ENCODE data around the gene TMEM208. TPM values are rescaled to one million over a fixed set of nuclear protein-coding genes. Genes with fewer than 3 reads are reported as not detected.
A peak's percentile ranks its signal among the peaks of the same experiment; 100 is the strongest.

The TMEM208 gene
- total RNA-seq, 1 experiment from 2014 or later: 48.4 TPM

DNA sequence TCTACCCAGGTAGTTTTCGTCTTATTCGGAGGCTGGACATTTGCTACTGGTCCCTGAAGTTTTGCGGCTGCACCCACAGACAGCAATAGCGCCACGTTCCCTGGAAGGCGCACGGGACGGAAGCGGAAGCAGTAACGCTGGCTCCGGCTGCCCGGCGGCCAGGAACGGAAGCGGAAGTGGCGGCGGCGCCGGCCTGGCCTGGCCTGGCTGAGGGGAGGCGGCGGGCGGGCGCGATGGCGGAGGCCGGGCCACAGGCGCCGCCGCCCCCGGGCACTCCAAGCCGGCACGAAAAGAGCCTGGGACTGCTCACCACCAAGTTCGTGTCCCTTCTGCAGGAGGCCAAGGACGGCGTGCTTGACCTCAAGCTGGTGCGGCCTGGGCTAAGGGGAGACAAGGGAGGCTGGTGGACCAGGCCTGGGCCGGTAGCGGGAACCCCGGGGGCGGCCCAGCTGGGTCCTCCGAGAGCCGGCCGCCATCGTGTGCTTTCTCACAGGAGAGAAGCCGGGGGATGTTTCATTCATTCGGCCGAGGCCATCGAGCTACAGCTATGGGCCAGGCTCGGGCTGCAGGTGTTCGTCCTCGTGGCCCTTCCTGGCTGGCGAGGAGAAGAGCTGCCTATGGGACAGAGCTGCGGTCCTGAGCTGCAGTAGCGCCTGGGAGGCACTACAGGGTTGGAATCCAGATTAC is 34.8 kb upstream of the TMEM208 start, which contains the start of gene E2F4 (continued):
- TF ChIP-seq, protein P1, sequence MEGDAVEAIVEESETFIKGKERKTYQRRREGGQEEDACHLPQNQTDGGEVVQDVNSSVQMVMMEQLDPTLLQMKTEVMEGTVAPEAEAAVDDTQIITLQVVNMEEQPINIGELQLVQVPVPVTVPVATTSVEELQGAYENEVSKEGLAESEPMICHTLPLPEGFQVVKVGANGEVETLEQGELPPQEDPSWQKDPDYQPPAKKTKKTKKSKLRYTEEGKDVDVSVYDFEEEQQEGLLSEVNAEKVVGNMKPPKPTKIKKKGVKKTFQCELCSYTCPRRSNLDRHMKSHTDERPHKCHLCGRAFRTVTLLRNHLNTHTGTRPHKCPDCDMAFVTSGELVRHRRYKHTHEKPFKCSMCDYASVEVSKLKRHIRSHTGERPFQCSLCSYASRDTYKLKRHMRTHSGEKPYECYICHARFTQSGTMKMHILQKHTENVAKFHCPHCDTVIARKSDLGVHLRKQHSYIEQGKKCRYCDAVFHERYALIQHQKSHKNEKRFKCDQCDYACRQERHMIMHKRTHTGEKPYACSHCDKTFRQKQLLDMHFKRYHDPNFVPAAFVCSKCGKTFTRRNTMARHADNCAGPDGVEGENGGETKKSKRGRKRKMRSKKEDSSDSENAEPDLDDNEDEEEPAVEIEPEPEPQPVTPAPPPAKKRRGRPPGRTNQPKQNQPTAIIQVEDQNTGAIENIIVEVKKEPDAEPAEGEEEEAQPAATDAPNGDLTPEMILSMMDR (IDR thresholded peaks at IDR 0.05): no peak
- TF ChIP-seq, protein P2, sequence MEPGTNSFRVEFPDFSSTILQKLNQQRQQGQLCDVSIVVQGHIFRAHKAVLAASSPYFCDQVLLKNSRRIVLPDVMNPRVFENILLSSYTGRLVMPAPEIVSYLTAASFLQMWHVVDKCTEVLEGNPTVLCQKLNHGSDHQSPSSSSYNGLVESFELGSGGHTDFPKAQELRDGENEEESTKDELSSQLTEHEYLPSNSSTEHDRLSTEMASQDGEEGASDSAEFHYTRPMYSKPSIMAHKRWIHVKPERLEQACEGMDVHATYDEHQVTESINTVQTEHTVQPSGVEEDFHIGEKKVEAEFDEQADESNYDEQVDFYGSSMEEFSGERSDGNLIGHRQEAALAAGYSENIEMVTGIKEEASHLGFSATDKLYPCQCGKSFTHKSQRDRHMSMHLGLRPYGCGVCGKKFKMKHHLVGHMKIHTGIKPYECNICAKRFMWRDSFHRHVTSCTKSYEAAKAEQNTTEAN (CRISPR knock-in tag; IDR thresholded peaks at IDR 0.05): no peak; the same call in 1 of the 2 replicates
- no peak for TF ChIP-seq NR1H2 (CRISPR knock-in tag; IDR thresholded peaks at IDR 0.05)
- TF ChIP-seq NFE2L1 (CRISPR knock-in tag; IDR thresholded peaks at IDR 0.05): peak; percentile 52; the same call in 1 of the 2 replicates
- TF ChIP-seq, protein P3, sequence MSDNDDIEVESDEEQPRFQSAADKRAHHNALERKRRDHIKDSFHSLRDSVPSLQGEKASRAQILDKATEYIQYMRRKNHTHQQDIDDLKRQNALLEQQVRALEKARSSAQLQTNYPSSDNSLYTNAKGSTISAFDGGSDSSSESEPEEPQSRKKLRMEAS (CRISPR knock-in tag; IDR thresholded peaks at IDR 0.05): no peak; the same call in 1 of the 2 replicates
- TF ChIP-seq FOXP1 (CRISPR knock-in tag; IDR thresholded peaks at IDR 0.05; ENCODE audit: borderline replicate concordance): peak; percentile 82
- 0 out of 2 replicates have a peak, but pooled peaks have one; percentile 15 for TF ChIP-seq TCF7 (CRISPR knock-in tag; IDR thresholded peaks at IDR 0.05; ENCODE audit: low read depth)
- TF ChIP-seq, protein P4, sequence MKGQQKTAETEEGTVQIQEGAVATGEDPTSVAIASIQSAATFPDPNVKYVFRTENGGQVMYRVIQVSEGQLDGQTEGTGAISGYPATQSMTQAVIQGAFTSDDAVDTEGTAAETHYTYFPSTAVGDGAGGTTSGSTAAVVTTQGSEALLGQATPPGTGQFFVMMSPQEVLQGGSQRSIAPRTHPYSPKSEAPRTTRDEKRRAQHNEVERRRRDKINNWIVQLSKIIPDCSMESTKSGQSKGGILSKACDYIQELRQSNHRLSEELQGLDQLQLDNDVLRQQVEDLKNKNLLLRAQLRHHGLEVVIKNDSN (CRISPR knock-in tag; IDR thresholded peaks at IDR 0.05): no peak
- TF ChIP-seq SP1 (CRISPR knock-in tag; conservative IDR thresholded peaks at IDR 0.05): peak; percentile 60
- TF ChIP-seq GABPB1 (CRISPR knock-in tag; IDR thresholded peaks at IDR 0.05): peak; percentile 69; the same call in 1 of the 2 replicates
- no peak for TF ChIP-seq RELA (CRISPR knock-in tag; IDR thresholded peaks at IDR 0.05; ENCODE audit: borderline replicate concordance)
- TF ChIP-seq NR3C1 (CRISPR knock-in tag; conservative IDR thresholded peaks at IDR 0.05; ENCODE audit: low read depth): no peak
- TF ChIP-seq, protein P5, sequence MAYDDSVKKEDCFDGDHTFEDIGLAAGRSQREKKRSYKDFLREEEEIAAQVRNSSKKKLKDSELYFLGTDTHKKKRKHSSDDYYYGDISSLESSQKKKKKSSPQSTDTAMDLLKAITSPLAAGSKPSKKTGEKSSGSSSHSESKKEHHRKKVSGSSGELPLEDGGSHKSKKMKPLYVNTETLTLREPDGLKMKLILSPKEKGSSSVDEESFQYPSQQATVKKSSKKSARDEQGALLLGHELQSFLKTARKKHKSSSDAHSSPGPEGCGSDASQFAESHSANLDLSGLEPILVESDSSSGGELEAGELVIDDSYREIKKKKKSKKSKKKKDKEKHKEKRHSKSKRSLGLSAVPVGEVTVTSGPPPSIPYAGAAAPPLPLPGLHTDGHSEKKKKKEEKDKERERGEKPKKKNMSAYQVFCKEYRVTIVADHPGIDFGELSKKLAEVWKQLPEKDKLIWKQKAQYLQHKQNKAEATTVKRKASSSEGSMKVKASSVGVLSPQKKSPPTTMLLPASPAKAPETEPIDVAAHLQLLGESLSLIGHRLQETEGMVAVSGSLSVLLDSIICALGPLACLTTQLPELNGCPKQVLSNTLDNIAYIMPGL (CRISPR knock-in tag; IDR thresholded peaks at IDR 0.05): no peak
- TF ChIP-seq ETV6 (CRISPR knock-in tag; IDR thresholded peaks at IDR 0.05): peak; percentile 80
- TF ChIP-seq, protein P6, sequence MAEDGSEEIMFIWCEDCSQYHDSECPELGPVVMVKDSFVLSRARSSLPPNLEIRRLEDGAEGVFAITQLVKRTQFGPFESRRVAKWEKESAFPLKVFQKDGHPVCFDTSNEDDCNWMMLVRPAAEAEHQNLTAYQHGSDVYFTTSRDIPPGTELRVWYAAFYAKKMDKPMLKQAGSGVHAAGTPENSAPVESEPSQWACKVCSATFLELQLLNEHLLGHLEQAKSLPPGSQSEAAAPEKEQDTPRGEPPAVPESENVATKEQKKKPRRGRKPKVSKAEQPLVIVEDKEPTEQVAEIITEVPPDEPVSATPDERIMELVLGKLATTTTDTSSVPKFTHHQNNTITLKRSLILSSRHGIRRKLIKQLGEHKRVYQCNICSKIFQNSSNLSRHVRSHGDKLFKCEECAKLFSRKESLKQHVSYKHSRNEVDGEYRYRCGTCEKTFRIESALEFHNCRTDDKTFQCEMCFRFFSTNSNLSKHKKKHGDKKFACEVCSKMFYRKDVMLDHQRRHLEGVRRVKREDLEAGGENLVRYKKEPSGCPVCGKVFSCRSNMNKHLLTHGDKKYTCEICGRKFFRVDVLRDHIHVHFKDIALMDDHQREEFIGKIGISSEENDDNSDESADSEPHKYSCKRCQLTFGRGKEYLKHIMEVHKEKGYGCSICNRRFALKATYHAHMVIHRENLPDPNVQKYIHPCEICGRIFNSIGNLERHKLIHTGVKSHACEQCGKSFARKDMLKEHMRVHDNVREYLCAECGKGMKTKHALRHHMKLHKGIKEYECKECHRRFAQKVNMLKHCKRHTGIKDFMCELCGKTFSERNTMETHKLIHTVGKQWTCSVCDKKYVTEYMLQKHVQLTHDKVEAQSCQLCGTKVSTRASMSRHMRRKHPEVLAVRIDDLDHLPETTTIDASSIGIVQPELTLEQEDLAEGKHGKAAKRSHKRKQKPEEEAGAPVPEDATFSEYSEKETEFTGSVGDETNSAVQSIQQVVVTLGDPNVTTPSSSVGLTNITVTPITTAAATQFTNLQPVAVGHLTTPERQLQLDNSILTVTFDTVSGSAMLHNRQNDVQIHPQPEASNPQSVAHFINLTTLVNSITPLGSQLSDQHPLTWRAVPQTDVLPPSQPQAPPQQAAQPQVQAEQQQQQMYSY (CRISPR knock-in tag; IDR thresholded peaks at IDR 0.05): no peak
- TF ChIP-seq, protein P7, sequence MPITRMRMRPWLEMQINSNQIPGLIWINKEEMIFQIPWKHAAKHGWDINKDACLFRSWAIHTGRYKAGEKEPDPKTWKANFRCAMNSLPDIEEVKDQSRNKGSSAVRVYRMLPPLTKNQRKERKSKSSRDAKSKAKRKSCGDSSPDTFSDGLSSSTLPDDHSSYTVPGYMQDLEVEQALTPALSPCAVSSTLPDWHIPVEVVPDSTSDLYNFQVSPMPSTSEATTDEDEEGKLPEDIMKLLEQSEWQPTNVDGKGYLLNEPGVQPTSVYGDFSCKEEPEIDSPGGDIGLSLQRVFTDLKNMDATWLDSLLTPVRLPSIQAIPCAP (CRISPR knock-in tag; IDR thresholded peaks at IDR 0.05): no peak
- TF ChIP-seq, protein P8, sequence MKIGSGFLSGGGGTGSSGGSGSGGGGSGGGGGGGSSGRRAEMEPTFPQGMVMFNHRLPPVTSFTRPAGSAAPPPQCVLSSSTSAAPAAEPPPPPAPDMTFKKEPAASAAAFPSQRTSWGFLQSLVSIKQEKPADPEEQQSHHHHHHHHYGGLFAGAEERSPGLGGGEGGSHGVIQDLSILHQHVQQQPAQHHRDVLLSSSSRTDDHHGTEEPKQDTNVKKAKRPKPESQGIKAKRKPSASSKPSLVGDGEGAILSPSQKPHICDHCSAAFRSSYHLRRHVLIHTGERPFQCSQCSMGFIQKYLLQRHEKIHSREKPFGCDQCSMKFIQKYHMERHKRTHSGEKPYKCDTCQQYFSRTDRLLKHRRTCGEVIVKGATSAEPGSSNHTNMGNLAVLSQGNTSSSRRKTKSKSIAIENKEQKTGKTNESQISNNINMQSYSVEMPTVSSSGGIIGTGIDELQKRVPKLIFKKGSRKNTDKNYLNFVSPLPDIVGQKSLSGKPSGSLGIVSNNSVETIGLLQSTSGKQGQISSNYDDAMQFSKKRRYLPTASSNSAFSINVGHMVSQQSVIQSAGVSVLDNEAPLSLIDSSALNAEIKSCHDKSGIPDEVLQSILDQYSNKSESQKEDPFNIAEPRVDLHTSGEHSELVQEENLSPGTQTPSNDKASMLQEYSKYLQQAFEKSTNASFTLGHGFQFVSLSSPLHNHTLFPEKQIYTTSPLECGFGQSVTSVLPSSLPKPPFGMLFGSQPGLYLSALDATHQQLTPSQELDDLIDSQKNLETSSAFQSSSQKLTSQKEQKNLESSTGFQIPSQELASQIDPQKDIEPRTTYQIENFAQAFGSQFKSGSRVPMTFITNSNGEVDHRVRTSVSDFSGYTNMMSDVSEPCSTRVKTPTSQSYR (CRISPR knock-in tag; IDR thresholded peaks at IDR 0.05): no peak
- TF ChIP-seq, protein P9, sequence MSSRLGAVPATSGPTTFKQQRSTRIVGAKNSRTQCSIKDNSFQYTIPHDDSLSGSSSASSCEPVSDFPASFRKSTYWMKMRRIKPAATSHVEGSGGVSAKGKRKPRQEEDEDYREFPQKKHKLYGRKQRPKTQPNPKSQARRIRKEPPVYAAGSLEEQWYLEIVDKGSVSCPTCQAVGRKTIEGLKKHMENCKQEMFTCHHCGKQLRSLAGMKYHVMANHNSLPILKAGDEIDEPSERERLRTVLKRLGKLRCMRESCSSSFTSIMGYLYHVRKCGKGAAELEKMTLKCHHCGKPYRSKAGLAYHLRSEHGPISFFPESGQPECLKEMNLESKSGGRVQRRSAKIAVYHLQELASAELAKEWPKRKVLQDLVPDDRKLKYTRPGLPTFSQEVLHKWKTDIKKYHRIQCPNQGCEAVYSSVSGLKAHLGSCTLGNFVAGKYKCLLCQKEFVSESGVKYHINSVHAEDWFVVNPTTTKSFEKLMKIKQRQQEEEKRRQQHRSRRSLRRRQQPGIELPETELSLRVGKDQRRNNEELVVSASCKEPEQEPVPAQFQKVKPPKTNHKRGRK (CRISPR knock-in tag; IDR thresholded peaks at IDR 0.05; ENCODE audit: borderline replicate concordance): no peak
- TF ChIP-seq, protein P10, sequence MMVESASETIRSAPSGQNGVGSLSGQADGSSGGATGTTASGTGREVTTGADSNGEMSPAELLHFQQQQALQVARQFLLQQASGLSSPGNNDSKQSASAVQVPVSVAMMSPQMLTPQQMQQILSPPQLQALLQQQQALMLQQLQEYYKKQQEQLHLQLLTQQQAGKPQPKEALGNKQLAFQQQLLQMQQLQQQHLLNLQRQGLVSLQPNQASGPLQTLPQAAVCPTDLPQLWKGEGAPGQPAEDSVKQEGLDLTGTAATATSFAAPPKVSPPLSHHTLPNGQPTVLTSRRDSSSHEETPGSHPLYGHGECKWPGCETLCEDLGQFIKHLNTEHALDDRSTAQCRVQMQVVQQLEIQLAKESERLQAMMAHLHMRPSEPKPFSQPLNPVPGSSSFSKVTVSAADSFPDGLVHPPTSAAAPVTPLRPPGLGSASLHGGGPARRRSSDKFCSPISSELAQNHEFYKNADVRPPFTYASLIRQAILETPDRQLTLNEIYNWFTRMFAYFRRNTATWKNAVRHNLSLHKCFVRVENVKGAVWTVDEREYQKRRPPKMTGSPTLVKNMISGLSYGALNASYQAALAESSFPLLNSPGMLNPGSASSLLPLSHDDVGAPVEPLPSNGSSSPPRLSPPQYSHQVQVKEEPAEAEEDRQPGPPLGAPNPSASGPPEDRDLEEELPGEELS (CRISPR knock-in tag; IDR thresholded peaks at IDR 0.05): peak; percentile 77; the same call in 1 of the 2 replicates
- TF ChIP-seq ZBTB21 (CRISPR knock-in tag; IDR thresholded peaks at IDR 0.05; ENCODE audit: borderline replicate concordance): no peak
- no peak for TF ChIP-seq ZNF232 (CRISPR knock-in tag; IDR thresholded peaks at IDR 0.05)

Measured in WTC11 (cell line).